Duodenal mucosa (tissue), 2 donors: ENCODE measurements around the gene PDGFRA.
"Not testable (repeated sequence)": the region's sequence is repeated elsewhere in the genome, so short reads cannot be mapped to it uniquely, and the experiment has no call there.

ENCODE experiments used
- H3K27ac ChIP-seq: one replicate; pipeline ENCODE4 v1.7.0; 2013; ENCODE audit warnings: low read depth, low read length
- H3K27me3 ChIP-seq, 2 donors: one replicate each; pipeline ENCODE4 v1.7.0; 2013; ENCODE audit warnings: low read length in 2 of 2, control low read depth in 1 of 2; ENCODE audit not compliant: insufficient read depth in 2 of 2, control insufficient read depth in 1 of 2
- H3K36me3 ChIP-seq, 2 donors: one replicate each; pipeline ENCODE4 v1.7.0; 2013; ENCODE audit warnings: low read length in 2 of 2, control low read depth in 1 of 2; ENCODE audit not compliant: insufficient read depth in 2 of 2, control insufficient read depth in 1 of 2
- H3K4me1 ChIP-seq, 2 donors: one replicate each; pipeline ENCODE4 v1.7.0; 2013; ENCODE audit warnings: low read length in 2 of 2, control low read depth in 1 of 2; ENCODE audit not compliant: insufficient read depth in 2 of 2, control insufficient read depth in 1 of 2
- H3K4me3 ChIP-seq, 2 donors: one replicate each; pipeline ENCODE4 v1.7.0; 2013; ENCODE audit warnings: low read length in 2 of 2, low read depth in 1 of 2
- H3K9ac ChIP-seq, 2 donors: one replicate each; pipeline ENCODE4 v1.7.0; 2013; ENCODE audit warnings: low read length in 2 of 2, low read depth in 1 of 2
- H3K9me3 ChIP-seq, 2 donors: one replicate each; pipeline ENCODE4 v1.7.0; 2013; ENCODE audit warnings: low read length in 2 of 2, control low read depth in 1 of 2; ENCODE audit not compliant: control insufficient read depth in 1 of 2

PDGFRA gene

DNA sequence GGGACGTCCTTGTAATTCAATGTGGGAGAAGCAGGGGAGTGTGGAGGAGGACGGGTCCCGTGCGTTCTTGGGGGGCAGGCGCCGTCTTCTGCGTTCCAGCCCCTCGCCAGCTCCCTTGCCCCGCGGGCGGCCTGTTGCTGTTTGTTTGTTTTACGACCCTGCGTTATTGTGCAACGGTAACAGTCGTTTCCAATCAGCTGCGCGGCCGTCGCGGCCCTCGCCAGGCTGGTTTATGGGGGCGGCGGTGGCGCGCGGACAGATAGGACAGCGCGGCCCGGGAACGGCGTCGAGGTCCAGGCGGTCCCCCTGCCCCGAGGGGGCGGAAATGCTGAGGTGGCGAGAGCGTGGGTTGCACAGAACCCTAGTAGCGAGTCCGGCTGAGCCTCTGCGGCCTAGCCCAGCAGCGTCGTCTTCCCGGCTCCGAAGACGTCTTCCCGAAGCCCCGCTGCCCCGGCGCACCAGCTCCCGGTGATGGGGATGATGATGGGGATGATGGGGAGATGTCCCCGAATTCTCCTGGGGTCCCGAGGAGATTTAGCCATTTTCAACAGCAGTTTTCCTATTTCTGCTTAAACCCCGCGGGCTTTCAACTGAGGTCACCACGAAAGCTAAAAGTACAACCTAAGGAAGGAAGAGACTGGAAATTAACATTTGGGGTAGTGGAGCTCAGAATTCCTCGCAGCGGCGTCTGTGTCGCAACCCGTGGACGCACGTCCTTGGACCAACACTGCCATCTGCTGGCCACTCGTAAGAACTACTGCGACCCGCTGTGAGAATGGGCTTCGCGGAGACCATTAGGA is 4.8 kb downstream of the PDGFRA start:
- Histone ChIP-seq H3K27me3 (peaks cover 26 to 33% of the 10 kb centered on the region in 2 donors), H3K9me3 (no peaks in the 10 kb centered on the region), H3K4me3 (peak overlapping the region; percentile 64 to 74), H3K4me1 (peaks cover 0 to 28% of the 10 kb centered on the region in 2 donors), H3K9ac (peak overlapping the region in 1 of 2 donors; percentile 38), H3K27ac (peak overlapping the region; percentile 27), H3K36me3 (no peaks in the 10 kb centered on the region)

DNA sequence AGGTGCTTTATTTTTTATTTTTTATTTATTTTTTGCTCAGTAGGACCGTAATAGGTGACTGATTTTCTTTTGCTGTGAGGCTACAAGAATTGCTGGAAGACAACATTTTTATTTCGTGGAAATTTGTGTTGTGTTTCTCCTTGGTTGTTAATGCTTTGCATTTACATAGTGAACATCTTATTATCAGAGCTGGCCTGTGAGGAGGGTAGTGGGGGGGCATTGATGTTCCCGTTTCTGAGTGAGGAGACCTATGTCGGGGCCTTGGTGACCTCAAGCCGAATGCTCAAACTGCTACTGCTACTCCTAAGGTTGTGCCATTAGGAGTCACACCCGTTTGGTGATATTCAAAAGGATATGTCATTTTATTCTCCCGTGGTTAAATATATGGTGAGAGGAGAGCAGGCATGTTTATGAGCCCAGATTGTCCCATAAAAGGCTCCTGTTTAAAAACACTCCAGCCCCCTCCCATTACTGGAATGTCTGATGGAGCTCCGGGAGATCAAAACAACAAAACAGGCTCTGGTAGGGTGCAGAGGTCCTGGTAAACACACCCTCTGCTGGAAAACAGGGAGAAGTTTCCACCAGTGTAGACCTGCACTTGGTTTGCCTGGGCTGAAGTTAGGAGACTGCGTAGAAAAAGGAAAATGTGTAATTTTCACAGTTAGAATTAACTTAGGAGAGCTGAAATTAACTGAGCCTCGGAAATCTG is 5.6 kb downstream of the PDGFRA start:
- Histone ChIP-seq H3K9ac (no peak overlapping the region), H3K4me1 (peaks cover 0 to 28% of the 10 kb centered on the region in 2 donors), H3K27ac (no peak overlapping the region), H3K36me3 (no peaks in the 10 kb centered on the region), H3K27me3 (peaks cover 21 to 26% of the 10 kb centered on the region in 2 donors), H3K4me3 (peak overlapping the region in 1 of 2 donors; percentile 74), H3K9me3 (no peaks in the 10 kb centered on the region)

DNA sequence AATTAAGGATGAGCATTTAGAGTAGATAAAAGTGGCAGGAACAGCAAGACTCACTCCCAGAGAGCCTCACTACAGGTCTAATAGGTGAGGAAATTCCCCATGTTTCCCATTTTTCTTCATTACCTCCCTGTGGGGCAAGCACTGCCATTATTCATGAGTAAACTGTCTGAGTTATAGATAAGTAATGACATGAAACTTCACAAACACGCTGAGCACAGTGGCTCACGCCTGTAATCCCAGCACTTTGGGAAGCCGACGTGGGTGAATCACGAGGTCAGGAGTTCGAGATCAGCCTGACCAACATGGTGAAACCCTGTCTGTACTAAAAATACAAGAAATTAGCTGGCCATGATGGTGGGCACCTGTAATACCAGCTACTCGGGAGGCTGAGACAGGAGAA is 7.2 kb downstream of the PDGFRA start:
- H3K4me3 ChIP-seq, H3K27ac ChIP-seq, H3K9ac ChIP-seq, H3K36me3 ChIP-seq, H3K9me3 ChIP-seq: not testable (repeated sequence)
- peaks cover 11 to 12% of the 10 kb centered on the region in 2 donors for H3K27me3 ChIP-seq
- H3K4me1 ChIP-seq = peaks cover 0 to 17% of the 10 kb centered on the region in 2 donors

DNA sequence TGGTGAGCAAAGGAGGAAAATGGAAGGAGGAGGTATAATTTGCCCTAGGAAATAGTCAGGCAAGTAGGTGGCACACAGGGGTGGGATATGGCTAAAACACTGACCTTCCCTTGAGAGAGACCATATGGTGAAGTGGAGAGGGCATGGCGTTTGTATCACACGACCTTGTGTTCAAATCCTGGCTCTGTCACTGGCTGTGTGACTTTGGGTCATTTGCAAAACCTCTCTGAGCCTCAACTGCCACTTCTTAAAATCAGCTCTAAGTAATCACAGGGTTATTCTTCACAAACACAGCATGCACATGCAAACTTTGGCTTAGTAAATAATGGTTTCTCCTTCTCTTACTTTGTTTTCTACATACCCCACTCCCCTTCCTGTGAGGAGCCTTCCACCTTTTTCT is 8.7 kb downstream of the PDGFRA start:
- Histone ChIP-seq H3K27ac (no peak overlapping the region), H3K36me3 (no peaks in the 10 kb centered on the region), H3K9me3 (peaks cover 0 to 2% of the 10 kb centered on the region in 2 donors), H3K27me3 (no peaks in the 10 kb centered on the region), H3K4me1 (peaks cover 0 to 13% of the 10 kb centered on the region in 2 donors), H3K9ac (no peak overlapping the region), H3K4me3 (no peak overlapping the region)

DNA sequence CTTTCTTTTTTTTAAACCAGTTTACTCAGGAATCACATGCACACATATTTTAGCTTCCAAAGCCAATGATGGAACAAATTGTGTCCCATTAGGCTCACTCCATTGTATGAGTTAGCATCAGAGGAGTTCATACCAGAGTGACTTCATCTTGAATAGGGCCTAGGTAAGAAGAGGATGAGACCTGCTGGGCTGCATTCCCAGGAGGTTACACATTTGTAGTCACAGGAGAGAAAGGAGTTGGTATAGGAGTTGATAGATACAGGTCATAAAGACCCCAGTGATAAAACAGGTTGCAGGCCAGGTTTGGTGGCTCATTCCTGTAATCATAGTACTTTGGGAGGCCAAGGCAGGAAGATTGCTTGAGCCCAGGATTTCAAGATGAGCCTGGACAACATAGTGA is 9.3 kb downstream of the PDGFRA start:
- Histone ChIP-seq H3K9me3 (peaks cover 0 to 2% of the 10 kb centered on the region in 2 donors), H3K27me3 (no peaks in the 10 kb centered on the region), H3K4me1 (peaks cover 0 to 13% of the 10 kb centered on the region in 2 donors), H3K27ac (no peak overlapping the region), H3K9ac (no peak overlapping the region), H3K4me3 (no peak overlapping the region), H3K36me3 (no peaks in the 10 kb centered on the region)

- H3K4me3 ChIP-seq, H3K4me1 ChIP-seq, H3K9me3 ChIP-seq, H3K27me3 ChIP-seq, H3K36me3 ChIP-seq, H3K27ac ChIP-seq, H3K9ac ChIP-seq: not testable (repeated sequence)
These were observed 12.3 kb downstream of the PDGFRA start for GRCh38 chr4:54241268-54241823.

GRCh38 chr4:54243541-54243940 is 14.4 kb downstream of the PDGFRA start:
- not testable (repeated sequence) for H3K4me3 ChIP-seq, H3K9ac ChIP-seq, H3K27ac ChIP-seq, H3K4me1 ChIP-seq, H3K27me3 ChIP-seq, H3K9me3 ChIP-seq, H3K36me3 ChIP-seq

DNA sequence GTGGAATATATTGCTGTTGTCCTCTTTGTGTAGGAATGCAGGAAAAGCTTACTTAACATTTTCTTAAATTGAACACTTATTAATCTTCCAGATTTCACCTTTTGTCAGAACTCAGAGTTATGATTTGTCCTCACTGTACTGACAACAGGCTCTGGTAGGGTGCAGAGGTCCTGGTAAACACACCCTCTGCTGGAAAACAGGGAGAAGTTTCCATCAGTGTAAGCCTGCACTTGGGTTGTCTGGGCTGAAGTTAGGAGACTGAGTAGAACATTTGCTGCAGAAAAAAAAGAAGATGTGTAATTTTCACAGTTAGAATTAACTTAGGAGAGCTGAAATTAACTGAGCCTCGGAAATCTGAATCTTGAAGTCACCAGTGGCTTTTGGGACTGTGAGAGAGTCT is 23.2 kb downstream of the PDGFRA start:
- H3K4me1 ChIP-seq, H3K9ac ChIP-seq, H3K4me3 ChIP-seq: not testable (repeated sequence)

GRCh38 chr4:54254116-54254914 is 25.2 kb downstream of the PDGFRA start:
- no peaks in the 10 kb centered on the region for H3K36me3 ChIP-seq
- H3K27ac ChIP-seq = no peak overlapping the region
- no peaks in the 10 kb centered on the region for H3K9me3 ChIP-seq
- H3K4me1 ChIP-seq = no peaks in the 10 kb centered on the region
- no peak overlapping the region for H3K9ac ChIP-seq
- H3K4me3 ChIP-seq = no peak overlapping the region
- H3K27me3 ChIP-seq = no peaks in the 10 kb centered on the region

More for the DNA sequence above, 23.2 kb downstream of the PDGFRA start:
- not testable (repeated sequence) for H3K27ac ChIP-seq, H3K36me3 ChIP-seq, H3K27me3 ChIP-seq, H3K9me3 ChIP-seq

GRCh38 chr4:54254915-54255246 is 25.8 kb downstream of the PDGFRA start:
- Histone ChIP-seq H3K4me1 (no peaks in the 10 kb centered on the region), H3K9me3 (no peaks in the 10 kb centered on the region), H3K9ac (no peak overlapping the region), H3K27me3 (no peaks in the 10 kb centered on the region), H3K27ac (no peak overlapping the region), H3K36me3 (no peaks in the 10 kb centered on the region), H3K4me3 (no peak overlapping the region)
